ENCODE data around the gene SLC25A36.

GRCh38 chr3:141011232-141011996 lies 69.8 kb downstream of the SLC25A36 start:
- no peak for TF ChIP-seq POLR2AphosphoS5 (IDR thresholded peaks at IDR 0.05; ENCODE audit: insufficient read depth in 1 of 2, low read depth in 1 of 2)
- TF ChIP-seq CTCF (IDR thresholded peaks at IDR 0.05): peak; percentile 22 to 55 (median 26)
- no peak for TF ChIP-seq POLR2A (IDR thresholded peaks at IDR 0.05)

All from vagina (tissue), 2 donors.